Measurements from ENCODE around the gene JARID2. TPM values are rescaled to one million over a fixed set of nuclear protein-coding genes. Genes with fewer than 3 reads are reported as not detected.

JARID2 gene
- total and polyA plus RNA-seq, 4 donors, result 3.8 to 14.8 (median 12.0) TPM

DNA sequence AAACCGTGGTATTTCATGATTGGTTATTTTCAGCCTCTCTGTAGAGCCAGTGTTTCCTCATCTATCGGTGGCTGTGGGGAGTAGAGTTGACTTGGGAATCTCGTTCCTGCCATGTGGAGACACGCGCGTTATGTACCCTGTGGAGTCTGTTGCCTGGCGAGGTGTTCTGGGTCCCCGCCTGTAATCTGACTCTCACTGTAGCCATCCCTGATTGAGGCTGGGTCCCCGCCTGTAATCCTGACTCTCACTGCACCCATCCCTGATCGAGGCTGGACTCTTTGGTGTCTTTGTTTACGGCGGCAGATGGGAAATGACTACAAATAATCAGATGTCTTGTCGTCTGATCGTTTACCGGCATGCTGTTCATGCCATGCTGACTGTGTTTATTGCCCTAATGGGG lies 263.1 kb downstream of the JARID2 start:
- Histone ChIP-seq H3K9ac (ENCODE audit: insufficient read depth in 1 of 2, low read length in 2 of 2) (no peak overlapping the region), H3K4me3 (no peak overlapping the region), H3K36me3 (ENCODE audit: control insufficient read depth in 4 of 4, insufficient read depth in 4 of 4, low read length in 4 of 4) (peaks cover 0 to 38% (median 25%) of the 10 kb centered on the region in 4 donors), H3K4me1 (ENCODE audit: control insufficient read depth in 5 of 5, insufficient read depth in 5 of 5, low read length in 5 of 5) (peaks cover 7 to 20% (median 9%) of the 10 kb centered on the region in 5 donors), H3K27me3 (ENCODE audit: control insufficient read depth in 3 of 3, insufficient read depth in 3 of 3, low read length in 2 of 3) (no peaks in the 10 kb centered on the region), H3K27ac (ENCODE audit: low read depth in 1 of 2, low read length in 1 of 2) (no peak overlapping the region), H3K9me3 (ENCODE audit: control insufficient read depth in 4 of 4, insufficient read depth in 3 of 4, low read length in 3 of 4) (no peaks in the 10 kb centered on the region)
- 78 to 85% methylated on average over 15 of the region's 15 CpGs for WGBS, 2 donors
- TF ChIP-seq, protein P1, sequence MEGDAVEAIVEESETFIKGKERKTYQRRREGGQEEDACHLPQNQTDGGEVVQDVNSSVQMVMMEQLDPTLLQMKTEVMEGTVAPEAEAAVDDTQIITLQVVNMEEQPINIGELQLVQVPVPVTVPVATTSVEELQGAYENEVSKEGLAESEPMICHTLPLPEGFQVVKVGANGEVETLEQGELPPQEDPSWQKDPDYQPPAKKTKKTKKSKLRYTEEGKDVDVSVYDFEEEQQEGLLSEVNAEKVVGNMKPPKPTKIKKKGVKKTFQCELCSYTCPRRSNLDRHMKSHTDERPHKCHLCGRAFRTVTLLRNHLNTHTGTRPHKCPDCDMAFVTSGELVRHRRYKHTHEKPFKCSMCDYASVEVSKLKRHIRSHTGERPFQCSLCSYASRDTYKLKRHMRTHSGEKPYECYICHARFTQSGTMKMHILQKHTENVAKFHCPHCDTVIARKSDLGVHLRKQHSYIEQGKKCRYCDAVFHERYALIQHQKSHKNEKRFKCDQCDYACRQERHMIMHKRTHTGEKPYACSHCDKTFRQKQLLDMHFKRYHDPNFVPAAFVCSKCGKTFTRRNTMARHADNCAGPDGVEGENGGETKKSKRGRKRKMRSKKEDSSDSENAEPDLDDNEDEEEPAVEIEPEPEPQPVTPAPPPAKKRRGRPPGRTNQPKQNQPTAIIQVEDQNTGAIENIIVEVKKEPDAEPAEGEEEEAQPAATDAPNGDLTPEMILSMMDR (IDR thresholded peaks at IDR 0.05; ENCODE audit: control extremely low read depth, extremely low read depth), result no peak
- DNase-seq (no peak), ATAC-seq (ENCODE audit: insufficient read depth, low FRiP score) (no peak)

DNA sequence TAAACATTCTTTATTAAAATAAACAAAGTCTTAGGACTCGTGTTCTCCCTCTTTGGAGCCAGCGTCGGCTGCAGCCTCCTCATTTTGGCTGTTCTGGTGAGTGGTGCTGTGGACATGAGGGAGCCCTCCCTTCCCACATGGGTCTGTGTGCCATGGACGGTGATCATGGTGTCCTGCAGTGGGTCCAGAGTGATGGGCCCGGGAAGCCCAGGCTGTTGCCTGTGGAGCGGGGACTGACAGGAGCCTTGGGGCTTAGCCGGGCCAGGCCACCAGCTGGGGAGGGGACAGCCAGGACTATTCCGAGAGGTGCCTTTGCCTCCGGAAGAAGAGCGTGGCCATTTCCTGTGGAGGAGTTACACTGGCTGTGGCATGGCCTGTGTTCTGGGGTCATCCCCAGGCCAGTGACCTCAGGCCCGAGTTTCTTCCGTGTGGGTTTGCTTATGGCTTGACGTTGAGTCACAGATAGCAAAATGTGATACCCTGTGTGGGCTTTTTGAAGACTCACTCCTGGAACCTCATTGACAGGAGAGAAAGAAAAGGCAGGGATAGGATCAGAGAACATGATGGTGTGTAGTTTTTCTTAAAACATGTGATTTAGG lies 263.6 kb downstream of the JARID2 start:
- no peak overlapping the region for H3K9ac ChIP-seq (ENCODE audit: insufficient read depth in 1 of 2, low read length in 2 of 2)
- peaks cover 7 to 15% (median 9%) of the 10 kb centered on the region in 5 donors for H3K4me1 ChIP-seq (ENCODE audit: control insufficient read depth in 5 of 5, insufficient read depth in 5 of 5, low read length in 5 of 5)
- ATAC-seq (ENCODE audit: insufficient read depth, low FRiP score), result no peak
- H3K36me3 ChIP-seq (ENCODE audit: control insufficient read depth in 4 of 4, insufficient read depth in 4 of 4, low read length in 4 of 4), result peaks cover 0 to 43% (median 27%) of the 10 kb centered on the region in 4 donors
- no peak for DNase-seq
- no peak overlapping the region for H3K27ac ChIP-seq (ENCODE audit: low read depth in 1 of 2, low read length in 1 of 2)
- 75 to 80% methylated on average over 13 of the region's 13 CpGs for WGBS, 2 donors
- TF ChIP-seq, protein P1 (IDR thresholded peaks at IDR 0.05; ENCODE audit: control extremely low read depth, extremely low read depth), result no peak
- no peak overlapping the region for H3K4me3 ChIP-seq
- H3K27me3 ChIP-seq (ENCODE audit: control insufficient read depth in 3 of 3, insufficient read depth in 3 of 3, low read length in 2 of 3), result no peaks in the 10 kb centered on the region
- H3K9me3 ChIP-seq (ENCODE audit: control insufficient read depth in 4 of 4, insufficient read depth in 3 of 4, low read length in 3 of 4), result no peaks in the 10 kb centered on the region

DNA sequence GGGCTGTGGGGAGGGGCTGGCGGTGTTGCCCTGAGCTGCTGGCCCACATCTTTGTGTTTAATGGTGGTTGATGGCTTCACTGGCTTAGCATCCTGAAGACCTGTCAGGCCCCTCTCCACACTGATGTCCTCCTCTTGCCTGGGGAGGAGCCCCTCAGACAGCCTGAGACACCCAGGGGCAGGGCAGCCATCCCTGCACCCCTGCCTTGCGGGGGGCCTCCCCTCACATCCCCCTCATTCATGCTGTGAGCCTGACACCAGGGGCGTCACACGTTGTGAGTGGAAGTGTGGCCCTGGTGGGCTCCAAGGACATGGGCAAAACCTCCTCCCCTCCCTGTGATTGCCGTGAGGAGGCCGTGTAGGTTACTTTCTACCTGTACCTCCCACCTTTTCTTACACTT lies 264.3 kb downstream of the JARID2 start:
- no peak for ATAC-seq (ENCODE audit: insufficient read depth, low FRiP score)
- no peak overlapping the region for H3K9ac ChIP-seq (ENCODE audit: insufficient read depth in 1 of 2, low read length in 2 of 2)
- peaks cover 6 to 11% (median 8%) of the 10 kb centered on the region in 5 donors for H3K4me1 ChIP-seq (ENCODE audit: control insufficient read depth in 5 of 5, insufficient read depth in 5 of 5, low read length in 5 of 5)
- no peak overlapping the region for H3K4me3 ChIP-seq
- WGBS, 2 donors, result 98% methylated on average over 6 of the region's 6 CpGs
- H3K36me3 ChIP-seq (ENCODE audit: control insufficient read depth in 4 of 4, insufficient read depth in 4 of 4, low read length in 4 of 4), result peaks cover 0 to 48% (median 26%) of the 10 kb centered on the region in 4 donors
- no peaks in the 10 kb centered on the region for H3K27me3 ChIP-seq (ENCODE audit: control insufficient read depth in 3 of 3, insufficient read depth in 3 of 3, low read length in 2 of 3)
- H3K9me3 ChIP-seq (ENCODE audit: control insufficient read depth in 4 of 4, insufficient read depth in 3 of 4, low read length in 3 of 4), result no peaks in the 10 kb centered on the region
- TF ChIP-seq, protein P1 (IDR thresholded peaks at IDR 0.05; ENCODE audit: control extremely low read depth, extremely low read depth), result no peak
- DNase-seq, result no peak
- no peak overlapping the region for H3K27ac ChIP-seq (ENCODE audit: low read depth in 1 of 2, low read length in 1 of 2)
